H1 (cell line): ENCODE measurements around the gene GFRA4. TPM values are rescaled to one million over a fixed set of nuclear protein-coding genes. Genes with fewer than 3 reads are reported as not detected.
A peak's percentile ranks its signal among the peaks of the same experiment; 100 is the strongest.

Experiments
- CTCF ChIA-PET: fragments of 300-600 bp; sonication (Branson Sonifier 250); formaldehyde crosslinking; loops from one replicate; lab custom pipeline; 2021; ENCODE audit not compliant: partially characterized antibody; lab: Charles Lee
- POLR2A ChIA-PET: fragments of 300-600 bp; sonication (Branson Sonifier 250); formaldehyde crosslinking; loops from one replicate; lab custom pipeline; 2021; ENCODE audit warnings: inconsistent platforms; ENCODE audit not compliant: partially characterized antibody; lab: Charles Lee
- DNase-seq, 2 experiments: peaks; one replicate each; pipeline versions ENCODE4 v3.0.0 to v3.0.0-alpha.2; 2010 to 2022; ENCODE audit warnings: low spot score in 2 of 2, low read depth in 1 of 2, mixed read lengths in 1 of 2
- FAIRE-seq: peaks from 2 replicates; lab custom pipeline; 2011; peaks lifted over from hg19 to GRCh38; lab: Jason Lieb, UNC
- H2AFZ ChIP-seq: 2 replicates; pipeline ENCODE4 v1.8.1; 2012; ENCODE audit warnings: low read length, inconsistent platforms
- H2AK5ac ChIP-seq: 2 replicates; pipeline ENCODE4 v1.6.1; 2013; ENCODE audit warnings: low read depth, low read length
- H2BK120ac ChIP-seq: replicated peaks from 2 replicates; pipeline ENCODE3; 2013; ENCODE audit warnings: low read depth, low read length, inconsistent platforms
- H2BK12ac ChIP-seq: 2 replicates; pipeline ENCODE4 v1.6.1; 2013; ENCODE audit warnings: low read depth, low read length
- H2BK15ac ChIP-seq: 2 replicates; pipeline ENCODE4 v1.6.1; 2013; ENCODE audit warnings: low read length
- H2BK20ac ChIP-seq: 2 replicates; pipeline ENCODE4 v1.6.1; 2013; ENCODE audit warnings: low read length
- H2BK5ac ChIP-seq: 2 replicates; pipeline ENCODE4 v1.6.1; 2013; ENCODE audit warnings: low read depth, low read length
- H3K14ac ChIP-seq: 2 replicates; pipeline ENCODE4 v1.6.1; 2013; ENCODE audit warnings: inconsistent platforms; ENCODE audit not compliant: insufficient read length
- H3K18ac ChIP-seq: 2 replicates; pipeline ENCODE4 v1.6.1; 2013; ENCODE audit warnings: low read length; ENCODE audit errors: extremely low read depth
- H3K23ac ChIP-seq: 2 replicates; pipeline ENCODE4 v1.6.1; 2013; ENCODE audit warnings: inconsistent platforms; ENCODE audit not compliant: insufficient read length
- H3K23me2 ChIP-seq: 2 replicates; pipeline ENCODE4 v1.6.1; 2013; ENCODE audit warnings: low read depth, low read length
- H3K27ac ChIP-seq: 2 replicates; pipeline ENCODE4 v1.6.1; 2011; ENCODE audit warnings: low read depth, low read length, inconsistent platforms
- H3K27me3 ChIP-seq, 4 experiments: replicated peaks in 1 of 4; 1 replicate in 1 of 4; 2 replicates in 3 of 4; pipeline versions ENCODE4 v1.6.1 to v1.8.1; 2011 to 2013; ENCODE audit warnings: low read length in 3 of 4, mild to moderate bottlenecking in 3 of 4, inconsistent platforms in 2 of 4, mixed read lengths in 2 of 4, moderate library complexity in 1 of 4; ENCODE audit not compliant: control insufficient read depth in 3 of 4, insufficient read depth in 3 of 4; ENCODE audit errors: extremely low read depth in 1 of 4
- H3K36me3 ChIP-seq, 4 experiments: 2 replicates each; pipeline versions ENCODE4 v1.6.1 to v1.8.1; 2011 to 2013; ENCODE audit warnings: mild to moderate bottlenecking in 4 of 4, low read length in 3 of 4, moderate library complexity in 2 of 4, control low read depth in 1 of 4, inconsistent platforms in 1 of 4; ENCODE audit not compliant: insufficient read depth in 4 of 4, control insufficient read depth in 2 of 4
- H3K4ac ChIP-seq: replicated peaks from 2 replicates; pipeline ENCODE3; 2013; ENCODE audit warnings: low read length, low read depth, mixed read lengths, inconsistent platforms; ENCODE audit not compliant: insufficient read length
- H3K4me1 ChIP-seq, 4 experiments: replicated peaks in 1 of 4; 1 replicate in 1 of 4; 2 replicates in 3 of 4; pipeline versions ENCODE4 v1.6.1 to v1.8.1; 2011 to 2013; ENCODE audit warnings: low read length in 3 of 4, inconsistent platforms in 2 of 4, mixed read lengths in 1 of 4; ENCODE audit not compliant: insufficient read depth in 4 of 4, control insufficient read depth in 3 of 4
- H3K4me2 ChIP-seq, 2 experiments: 2 replicates each; pipeline versions ENCODE4 v1.6.1 to v1.8.1; 2011 to 2013; ENCODE audit warnings: low read depth in 2 of 2, low read length in 2 of 2, control low read depth in 1 of 2, inconsistent platforms in 1 of 2, mild to moderate bottlenecking in 1 of 2; ENCODE audit not compliant: insufficient read depth in 1 of 2
- H3K4me3 ChIP-seq, 4 experiments: fragments of 200-600, 300-600 bp in 1 of 4; sonication (generic), shearing (Covaris generic), sonication (Bioruptor Twin) in 1 of 4; 2 replicates each; pipeline versions ENCODE4 v1.5.1 to v1.8.1; 2011 to 2016; ENCODE audit warnings: low read length in 4 of 4, low read depth in 3 of 4, control low read depth in 2 of 4, inconsistent platforms in 2 of 4, mild to moderate bottlenecking in 2 of 4, mixed read lengths in 1 of 4, moderate library complexity in 1 of 4; ENCODE audit not compliant: insufficient read depth in 2 of 4; ENCODE audit errors: extremely low read depth in 1 of 4
- H3K56ac ChIP-seq: replicated peaks from 2 replicates; pipeline ENCODE3; 2013; ENCODE audit warnings: low read depth, mild to moderate bottlenecking, mixed read lengths, low read length, inconsistent platforms; ENCODE audit not compliant: insufficient read length
- H3K79me1 ChIP-seq: 2 replicates; pipeline ENCODE4 v1.6.1; 2013; ENCODE audit warnings: low read depth, low read length, control low read depth
- H3K79me2 ChIP-seq, 2 experiments: 2 replicates each; pipeline versions ENCODE4 v1.6.1 to v1.8.1; 2012 to 2013; ENCODE audit warnings: low read length in 2 of 2, mild to moderate bottlenecking in 2 of 2, inconsistent platforms in 1 of 2; ENCODE audit not compliant: insufficient read depth in 2 of 2, control insufficient read depth in 1 of 2
- H3K9ac ChIP-seq, 4 experiments: replicated peaks in 1 of 4; 1 replicate in 1 of 4; 2 replicates in 3 of 4; pipeline versions ENCODE4 v1.6.1 to v1.8.1; 2011 to 2013; ENCODE audit warnings: low read depth in 3 of 4, low read length in 3 of 4, control low read depth in 2 of 4, mild to moderate bottlenecking in 2 of 4, moderate library complexity in 2 of 4, inconsistent platforms in 1 of 4; ENCODE audit errors: extremely low read depth in 1 of 4
- H3K9me3 ChIP-seq, 2 experiments: 2 replicates each; pipeline versions ENCODE4 v1.6.1 to v1.8.1; 2012 to 2013; ENCODE audit warnings: mild to moderate bottlenecking in 2 of 2, moderate library complexity in 2 of 2, control low read depth in 1 of 2, inconsistent platforms in 1 of 2, low read depth in 1 of 2, low read length in 1 of 2, mixed read lengths in 1 of 2; ENCODE audit not compliant: insufficient read depth in 2 of 2
- H4K20me1 ChIP-seq, 2 experiments: replicated peaks in 1 of 2; 2 replicates each; pipeline versions ENCODE3 to v1.8.1; 2011 to 2013; ENCODE audit warnings: inconsistent platforms in 2 of 2, low read length in 2 of 2, mild to moderate bottlenecking in 1 of 2; ENCODE audit not compliant: insufficient read depth in 2 of 2, control insufficient read depth in 1 of 2
- H4K5ac ChIP-seq: 2 replicates; pipeline ENCODE4 v1.6.1; 2013; ENCODE audit warnings: low read length, low read depth, mixed read lengths, inconsistent platforms; ENCODE audit not compliant: insufficient read length
- H4K8ac ChIP-seq: 2 replicates; pipeline ENCODE4 v1.8.0; 2013; ENCODE audit warnings: mild to moderate bottlenecking, moderate library complexity, low read length, inconsistent platforms; ENCODE audit not compliant: insufficient read depth; ENCODE audit errors: extremely low read depth
- H4K91ac ChIP-seq: replicated peaks from 2 replicates; pipeline ENCODE3; 2013; ENCODE audit warnings: low read length, mixed read lengths, inconsistent platforms; ENCODE audit not compliant: insufficient read length
- ATF2 ChIP-seq: IDR thresholded peaks from 2 replicates; pipeline ENCODE4 v1.6.1; 2012; ENCODE audit warnings: low read length, inconsistent platforms
- BACH1 ChIP-seq: IDR thresholded peaks from 2 replicates; pipeline ENCODE4 v1.6.1; 2012; ENCODE audit warnings: low read length, improper control_type of control experiment
- CHD1 ChIP-seq: IDR thresholded peaks from 2 replicates; pipeline ENCODE4 v1.6.1; 2012; ENCODE audit warnings: low read depth, low read length, improper control_type of control experiment
- CREB1 ChIP-seq: IDR thresholded peaks from 2 replicates; pipeline ENCODE4 v1.6.1; 2012; ENCODE audit warnings: inconsistent platforms
- EP300 ChIP-seq, 2 experiments: IDR thresholded peaks; 1 replicate in 1 of 2; 2 replicates in 1 of 2; pipeline ENCODE4 v1.6.1; 2011 to 2012; ENCODE audit warnings: low read depth in 2 of 2, low read length in 2 of 2, mild to moderate bottlenecking in 2 of 2, borderline replicate concordance in 1 of 2, inconsistent platforms in 1 of 2, moderate library complexity in 1 of 2
- EZH2 ChIP-seq: fragments of 200-600 bp; sonication (generic); IDR thresholded peaks from 2 replicates; pipeline ENCODE4 v1.7.1; 2012; ENCODE audit warnings: low read depth, mild to moderate bottlenecking, moderate library complexity, low read length, inconsistent platforms; ENCODE audit not compliant: severe bottlenecking
- POLR2A ChIP-seq, 2 experiments: IDR thresholded peaks; 1 replicate in 1 of 2; 2 replicates in 1 of 2; pipeline ENCODE4 v1.6.1; 2011; ENCODE audit warnings: low read depth in 2 of 2, low read length in 2 of 2, mild to moderate bottlenecking in 2 of 2; ENCODE audit errors: control extremely low read depth in 1 of 2
- POLR2AphosphoS5 ChIP-seq: IDR thresholded peaks from 2 replicates; pipeline ENCODE4 v1.6.1; 2011; ENCODE audit warnings: low read depth, low read length
- RBBP5 ChIP-seq: IDR thresholded peaks from 2 replicates; pipeline ENCODE4 v1.7.1; 2012; ENCODE audit warnings: low read depth, mild to moderate bottlenecking, inconsistent platforms, low read length, moderate library complexity, borderline replicate concordance
- SP2 ChIP-seq: IDR thresholded peaks from 2 replicates; pipeline ENCODE4 v1.6.1; 2012; ENCODE audit warnings: mild to moderate bottlenecking, low read length, inconsistent platforms
- TBP ChIP-seq: IDR thresholded peaks from 2 replicates; pipeline ENCODE4 v1.6.1; 2011; ENCODE audit warnings: low read depth, low read length, improper control_type of control experiment
- WGBS, 2 experiments: shearing (Covaris generic) in 1 of 2; methylation state at CpG; one replicate each; pipeline versions ENCODE4 v1.1.6 to v1.1.7; 2013 to 2015; ENCODE audit warnings: low lambda C conversion rate in 2 of 2, mixed read lengths in 2 of 2, inconsistent platforms in 1 of 2, low coverage in 1 of 2, missing lambda C conversion rate in 1 of 2; ENCODE audit not compliant: insufficient replicate concordance in 2 of 2, insufficient coverage in 1 of 2, insufficient read length in 1 of 2; ENCODE audit errors: extremely low coverage in 1 of 2, missing lambda C conversion rate in 1 of 2; 5-methylcytosine and 5-hydroxymethylcytosine counted together
- polyA plus RNA-seq, 7 experiments: library from polyadenylated mRNA; depleted of rRNA in 3 of 7; stranded (reverse) in 5 of 7; unstranded in 2 of 7; fragments of >200 nt in 5 of 7; fragments of 200-250 nt in 2 of 7; gene quantifications; 1 replicate in 5 of 7; 2 replicates in 1 of 7; 4 replicates in 1 of 7; pipeline versions ENCODE4 v1.2.1 to v1.2.3, GENCODE V29; 2011 to 2013; ENCODE audit warnings: missing spikeins in 2 of 7, mixed read lengths in 2 of 7
- total RNA-seq: library from RNA; stranded (reverse); fragmentation: NEBNext Ultra II Directional; extraction: Animal tissue kit (Norgen Biotek cat#: 25700); gene quantifications from 2 replicates; pipeline ENCODE4 v1.2.1, GENCODE V29; 2021

GFRA4 gene
- total and polyA plus RNA-seq, 2 of the 8 experiments (the other 6 are each of a cell fraction or from before 2014, with no cell fraction given): 0.05 TPM; not detected in 1

- Histone ChIP-seq H3K4ac (no peak overlapping the region), H3K79me1 (no peaks in the 10 kb centered on the region), H3K79me2 (no peaks in the 10 kb centered on the region), H4K8ac (0 out of 2 replicates have a peak overlapping the region, but pooled peaks have one; percentile 19), H2BK5ac (no peak overlapping the region), H3K9me3 (peaks cover 0 to 17% of the 10 kb centered on the region in 2 experiments; a peak in 2 of 4 replicates), H3K23ac (no peak overlapping the region), H3K4me3 (no peak overlapping the region), H2AK5ac (no peak overlapping the region), H3K4me2 (no peak overlapping the region; a peak in 1 of 4 replicates), H3K56ac (no peak overlapping the region), H3K14ac (no peak overlapping the region), H3K9ac (no peak overlapping the region), H3K27ac (no peak overlapping the region), H2BK20ac (no peak overlapping the region), H3K23me2 (peaks cover 2% of the 10 kb centered on the region; the same call in 1 of the 2 replicates), H2BK12ac (no peak overlapping the region), H2BK120ac (no peak overlapping the region), H4K5ac (no peak overlapping the region), H3K18ac (no peak overlapping the region), H4K91ac (no peak overlapping the region), H3K36me3 (peaks cover 0 to 5% (median 0%) of the 10 kb centered on the region in 4 experiments; a peak in 1 of 8 replicates), H4K20me1 (peaks cover 0 to 2% of the 10 kb centered on the region in 2 experiments), H2BK15ac (no peak overlapping the region), H2AFZ (no peak overlapping the region), H3K27me3 (peaks cover 0 to 2% (median 0%) of the 10 kb centered on the region in 4 experiments; a peak in 1 of 7 replicates), H3K4me1 (peaks cover 0 to 4% (median 0%) of the 10 kb centered on the region in 4 experiments; a peak in 3 of 7 replicates)
- CTCF ChIA-PET: interaction anchor here (1.0 to 5.3 kb wide), 6 partner anchors 10 to 99 kb away, joined by 3 to 28 read pairs (median 4); no protein-coding TSS in a partner anchor
- FAIRE-seq (no peak), DNase-seq (no peak)
- POLR2A ChIA-PET: no interaction called here
- WGBS, 2 experiments: 93% methylated on average over 41 of the region's 60 CpGs; no CpG with 5 or more reads in 1 of the 2 experiments
- TF ChIP-seq EZH2 (no peak), RBBP5 (no peak), BACH1 (no peak), CHD1 (no peak), POLR2AphosphoS5 (no peak), TBP (no peak), SP2 (no peak), EP300 (IDR thresholded peaks at IDR 0.05; ENCODE audit: borderline replicate concordance in 1 of 2, low read depth in 2 of 2, low read length in 2 of 2) (no peak), ATF2 (no peak), CREB1 (no peak), POLR2A (IDR thresholded peaks at IDR 0.05; ENCODE audit: control extremely low read depth in 1 of 2, low read depth in 2 of 2, low read length in 2 of 2) (no peak)
These were observed 2.0 kb downstream of the GFRA4 start for GRCh38 chr20:3661060-3661813.
